Activated naive CD4-positive, alpha-beta T cell treated with anti-CD3 and anti-CD28 coated beads, Interleukin-2, amount 50 U/mL, for 24 hours (primary cell): ENCODE measurements around the gene DOK7.

Source experiments
- H3K27ac Mint-ChIP-seq: one replicate; pipeline ENCODE4 v1.8.0; 2021; ENCODE audit warnings: mild to moderate bottlenecking, mixed read lengths
- H3K27me3 Mint-ChIP-seq: one replicate; pipeline ENCODE4 v1.8.0; 2021; ENCODE audit warnings: mixed read lengths
- H3K36me3 Mint-ChIP-seq: one replicate; pipeline ENCODE4 v1.8.0; 2021; ENCODE audit warnings: mixed read lengths
- H3K4me1 Mint-ChIP-seq: one replicate; pipeline ENCODE4 v1.8.0; 2021; ENCODE audit warnings: mixed read lengths
- H3K4me3 Mint-ChIP-seq: one replicate; pipeline ENCODE4 v1.8.0; 2021; ENCODE audit warnings: mild to moderate bottlenecking, mixed read lengths
- H3K9me3 Mint-ChIP-seq: one replicate; pipeline ENCODE4 v1.8.0; 2021; ENCODE audit warnings: mixed read lengths

Gene DOK7

DNA sequence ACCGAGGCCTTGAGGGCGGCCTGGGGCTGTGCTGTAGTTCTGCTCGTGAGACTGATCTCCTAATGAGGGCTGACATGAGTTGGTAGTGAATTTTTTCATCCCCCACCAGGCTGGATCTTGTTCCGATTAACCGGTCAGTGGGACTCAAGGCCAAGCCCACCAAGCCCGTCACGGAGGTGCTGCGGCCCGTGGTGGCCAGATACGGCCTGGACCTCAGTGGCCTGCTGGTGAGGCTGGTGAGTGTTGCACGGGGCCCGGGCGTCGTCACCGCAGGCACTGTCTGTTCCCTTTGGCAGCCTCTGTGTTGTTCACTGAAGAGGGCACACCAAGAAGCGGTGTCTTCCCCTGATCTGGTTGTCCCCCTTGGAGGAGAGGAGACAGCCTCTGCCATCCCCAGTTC, 39.7 kb upstream of the DOK7 start:
- Mint-ChIP-seq H3K27ac (no peak overlapping the region), H3K27me3 (no peaks in the 10 kb centered on the region), H3K4me3 (no peak overlapping the region), H3K9me3 (no peaks in the 10 kb centered on the region), H3K36me3 (no peaks in the 10 kb centered on the region), H3K4me1 (no peaks in the 10 kb centered on the region)

DNA sequence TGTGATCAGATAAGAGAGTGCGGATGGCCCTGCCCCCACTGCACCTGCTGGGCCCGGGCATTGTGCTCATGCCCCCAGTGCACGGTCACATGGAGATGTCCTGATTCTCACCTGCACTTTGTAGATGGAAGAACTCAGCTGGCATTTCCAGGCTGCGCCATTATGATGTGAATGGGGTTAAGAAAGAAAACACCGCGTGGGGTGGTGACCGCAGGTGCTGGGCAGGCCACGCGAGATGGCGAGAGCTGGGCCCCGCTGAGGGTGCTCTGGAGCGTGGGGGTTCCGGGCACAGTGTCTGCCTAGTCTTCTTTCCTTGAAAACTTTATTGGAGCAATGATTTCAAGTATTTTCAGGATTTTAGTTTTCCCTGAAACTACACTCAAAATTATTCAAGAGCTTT, 39.2 kb upstream of the DOK7 start:
- Mint-ChIP-seq H3K36me3 (no peaks in the 10 kb centered on the region), H3K27ac (no peak overlapping the region), H3K9me3 (no peaks in the 10 kb centered on the region), H3K4me3 (no peak overlapping the region), H3K4me1 (no peaks in the 10 kb centered on the region), H3K27me3 (no peaks in the 10 kb centered on the region)

DNA sequence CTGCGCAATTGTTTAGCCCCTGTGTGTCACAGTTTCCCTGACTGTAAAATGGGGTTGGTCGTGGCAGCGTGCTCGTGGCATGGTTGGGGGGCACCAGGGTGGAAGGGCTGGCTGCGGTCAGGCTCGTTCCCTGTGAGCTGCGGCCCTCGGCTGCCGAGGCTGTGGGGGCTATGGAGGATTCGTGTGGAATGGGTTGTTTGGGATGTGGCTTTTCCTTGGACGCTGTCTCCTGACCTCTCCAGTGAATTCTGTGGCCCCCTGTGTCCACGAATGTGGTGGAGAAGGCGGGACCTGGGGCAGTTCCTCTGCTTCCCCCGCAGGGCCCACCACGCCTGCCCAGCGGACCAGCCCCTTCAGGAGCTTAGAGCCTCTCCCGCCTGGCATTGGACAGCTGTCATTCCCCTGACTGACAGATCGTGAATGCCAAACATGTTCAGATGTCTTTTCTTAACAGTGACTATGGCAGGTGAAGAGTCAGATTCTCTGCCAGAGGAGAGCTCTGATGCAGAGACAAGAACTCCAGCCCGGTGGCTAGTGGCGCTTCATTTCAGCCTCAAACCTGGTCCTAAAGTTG, 38.5 kb upstream of the DOK7 start:
- H3K9me3 Mint-ChIP-seq: no peaks in the 10 kb centered on the region
- no peaks in the 10 kb centered on the region for H3K27me3 Mint-ChIP-seq
- no peak overlapping the region for H3K4me3 Mint-ChIP-seq
- H3K4me1 Mint-ChIP-seq: no peaks in the 10 kb centered on the region
- no peak overlapping the region for H3K27ac Mint-ChIP-seq
- no peaks in the 10 kb centered on the region for H3K36me3 Mint-ChIP-seq

DNA sequence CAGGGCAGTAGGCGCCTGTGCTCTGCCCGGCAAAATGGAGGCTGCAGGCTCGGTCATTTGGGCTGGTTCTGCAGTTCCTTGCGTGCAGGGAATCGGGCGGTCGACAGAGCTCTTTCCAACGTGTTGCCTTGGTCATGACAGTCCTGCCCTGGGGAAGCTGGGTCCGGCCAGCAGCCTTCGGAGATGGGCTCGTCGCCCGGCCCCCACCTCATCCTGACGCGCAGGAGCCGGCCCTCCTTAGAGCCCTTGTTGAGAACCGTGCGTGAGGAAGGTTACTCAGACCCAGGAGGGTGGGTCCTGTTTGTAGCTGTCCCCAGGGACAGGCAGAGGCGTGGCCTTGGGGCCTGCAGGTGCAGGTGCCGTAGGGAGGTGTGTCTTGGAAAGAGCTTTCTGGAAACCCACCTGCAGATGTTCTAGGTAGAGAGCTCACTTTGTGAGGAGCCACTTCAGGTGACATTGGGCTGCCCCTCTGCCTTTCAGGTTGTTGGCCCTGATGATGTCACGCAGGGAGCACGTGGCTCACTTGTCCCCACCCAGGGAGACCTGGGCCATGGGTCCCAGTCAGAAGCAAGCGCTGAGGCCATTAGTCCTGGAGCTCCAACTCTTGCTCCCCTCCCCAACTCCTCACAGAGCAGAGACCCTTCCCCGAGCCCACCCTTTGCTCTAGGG, 36.5 kb upstream of the DOK7 start:
- Mint-ChIP-seq H3K4me3 (no peak overlapping the region), H3K4me1 (no peaks in the 10 kb centered on the region), H3K9me3 (no peaks in the 10 kb centered on the region), H3K27ac (no peak overlapping the region), H3K36me3 (no peaks in the 10 kb centered on the region), H3K27me3 (no peaks in the 10 kb centered on the region)

DNA sequence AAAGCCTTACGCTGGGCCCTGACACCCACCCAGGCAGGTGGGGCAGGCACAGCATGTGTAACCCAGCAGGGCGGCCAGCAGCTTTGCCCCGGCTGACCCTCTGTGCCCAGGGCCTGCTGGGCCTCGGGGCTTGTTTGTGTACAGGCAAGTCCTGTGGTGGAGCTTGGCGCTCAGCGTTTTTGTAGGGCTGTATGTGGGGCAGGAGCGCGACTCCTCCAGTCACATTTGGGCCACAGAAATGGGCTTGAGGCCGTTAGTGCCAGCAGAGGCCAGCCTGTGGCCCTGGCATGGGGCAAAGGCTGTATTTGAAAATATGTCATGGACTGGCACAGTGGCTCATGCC, 36.0 kb upstream of the DOK7 start:
- Mint-ChIP-seq H3K36me3 (no peaks in the 10 kb centered on the region), H3K27ac (no peak overlapping the region), H3K9me3 (no peaks in the 10 kb centered on the region), H3K4me1 (no peaks in the 10 kb centered on the region), H3K4me3 (no peak overlapping the region), H3K27me3 (no peaks in the 10 kb centered on the region)

DNA sequence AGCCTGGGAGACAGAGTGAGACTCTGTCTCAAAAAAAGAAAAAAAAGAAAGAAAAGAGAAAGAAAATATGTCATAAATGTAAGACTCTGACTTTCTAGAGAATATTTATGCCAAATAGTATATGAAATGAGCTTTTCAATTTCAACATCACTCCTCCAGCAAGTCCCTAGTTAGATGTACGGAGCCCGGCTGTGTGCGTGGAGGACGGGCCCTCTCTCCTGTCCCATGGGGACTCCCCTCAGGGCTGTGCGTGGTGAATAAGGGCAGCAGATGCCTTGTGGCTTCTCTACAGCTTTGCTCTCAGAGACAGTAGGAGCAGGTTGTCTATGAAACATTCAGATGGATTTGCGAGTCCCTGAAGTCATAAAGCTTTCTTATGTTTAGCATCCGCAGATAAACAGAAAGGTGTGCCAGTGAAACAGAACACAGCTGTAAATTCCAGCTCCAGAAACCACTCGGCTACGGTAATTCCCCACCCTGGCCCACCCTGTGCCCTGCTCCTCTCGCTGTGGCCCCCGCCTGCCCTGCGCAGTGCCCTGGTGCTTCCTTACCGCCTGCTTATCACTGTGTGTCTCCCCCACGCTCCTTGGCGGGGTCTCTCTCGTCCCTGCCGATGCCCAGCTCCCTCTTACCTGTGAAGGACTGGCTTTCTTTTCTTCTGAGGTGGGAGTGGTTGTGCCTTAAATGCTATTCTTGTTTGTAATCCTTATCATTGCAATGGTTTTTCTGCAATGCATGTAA, 35.2 kb upstream of the DOK7 start:
- Mint-ChIP-seq H3K27ac (no peak overlapping the region), H3K4me1 (no peaks in the 10 kb centered on the region), H3K9me3 (no peaks in the 10 kb centered on the region), H3K4me3 (no peak overlapping the region), H3K27me3 (no peaks in the 10 kb centered on the region), H3K36me3 (no peaks in the 10 kb centered on the region)

DNA sequence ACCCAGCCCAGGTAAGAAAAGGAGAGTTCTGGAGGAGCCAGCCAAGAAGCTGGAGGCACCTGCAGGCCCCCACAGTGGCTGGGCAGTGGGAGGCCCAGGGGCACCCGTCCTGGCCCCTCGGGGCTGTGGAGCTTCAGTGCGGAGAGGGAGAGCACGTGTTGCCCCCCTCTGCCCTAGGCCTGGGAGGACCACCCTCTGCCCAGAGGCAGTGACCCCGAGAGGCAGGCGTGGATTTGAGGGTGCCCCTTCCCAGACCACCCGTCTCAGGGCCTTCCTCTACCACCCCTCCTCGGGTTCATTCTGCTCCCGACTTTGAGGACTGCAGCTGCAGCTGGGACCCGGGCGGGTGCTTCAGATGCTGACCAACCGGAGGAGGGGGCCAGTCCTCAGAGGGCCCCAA, 33.5 kb upstream of the DOK7 start:
- H3K9me3 Mint-ChIP-seq: no peaks in the 10 kb centered on the region
- H3K27ac Mint-ChIP-seq: no peak overlapping the region
- H3K4me3 Mint-ChIP-seq: no peak overlapping the region
- H3K4me1 Mint-ChIP-seq: no peaks in the 10 kb centered on the region
- no peaks in the 10 kb centered on the region for H3K27me3 Mint-ChIP-seq
- H3K36me3 Mint-ChIP-seq: no peaks in the 10 kb centered on the region

DNA sequence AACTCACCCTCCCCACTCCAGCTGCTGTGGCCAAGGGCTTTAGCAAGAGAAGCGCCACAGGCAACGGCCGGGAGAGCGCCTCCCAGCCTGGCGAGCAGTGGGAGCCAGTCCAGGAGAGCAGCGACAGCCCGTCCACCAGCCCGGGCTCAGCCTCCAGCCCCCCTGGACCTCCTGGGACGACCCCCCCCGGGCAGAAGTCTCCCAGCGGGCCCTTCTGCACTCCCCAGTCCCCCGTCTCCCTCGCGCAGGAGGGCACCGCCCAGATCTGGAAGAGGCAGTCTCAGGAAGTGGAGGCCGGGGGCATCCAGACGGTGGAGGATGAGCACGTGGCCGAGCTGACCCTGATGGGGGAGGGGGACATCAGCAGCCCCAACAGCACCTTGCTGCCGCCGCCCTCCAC, 32.6 kb upstream of the DOK7 start:
- H3K4me3 Mint-ChIP-seq: no peak overlapping the region
- H3K9me3 Mint-ChIP-seq: no peaks in the 10 kb centered on the region
- no peaks in the 10 kb centered on the region for H3K4me1 Mint-ChIP-seq
- no peak overlapping the region for H3K27ac Mint-ChIP-seq
- no peaks in the 10 kb centered on the region for H3K36me3 Mint-ChIP-seq
- H3K27me3 Mint-ChIP-seq: no peaks in the 10 kb centered on the region

DNA sequence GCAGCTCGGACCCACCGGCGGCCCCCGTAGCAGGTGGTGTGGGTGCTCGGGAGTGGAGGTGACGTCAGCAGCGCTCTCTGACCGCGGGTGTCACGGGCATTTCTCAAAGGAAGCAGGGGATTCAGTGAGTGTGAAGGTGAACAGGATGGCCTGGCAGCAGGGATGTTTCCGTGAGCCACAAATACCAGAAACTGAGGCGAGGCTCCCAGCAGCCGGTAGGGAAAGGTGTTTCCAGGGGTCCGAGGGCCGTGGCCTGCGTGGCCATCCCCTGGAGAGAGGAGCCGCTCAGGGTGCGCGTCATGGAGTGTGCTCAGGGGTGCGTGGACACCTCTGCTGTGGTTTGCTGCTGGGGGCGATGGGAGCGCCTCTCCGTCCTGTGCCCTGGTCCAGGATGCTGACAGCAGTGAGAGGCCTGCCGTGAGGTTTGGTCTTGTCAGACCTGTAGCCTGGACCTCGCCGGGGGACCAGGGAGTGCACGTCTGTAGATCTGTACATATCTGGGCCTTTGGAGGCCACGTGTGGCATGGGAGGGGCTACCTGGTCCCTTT, 31.6 kb upstream of the DOK7 start:
- no peaks in the 10 kb centered on the region for H3K36me3 Mint-ChIP-seq
- H3K27ac Mint-ChIP-seq: no peak overlapping the region
- no peak overlapping the region for H3K4me3 Mint-ChIP-seq
- H3K9me3 Mint-ChIP-seq: no peaks in the 10 kb centered on the region
- H3K27me3 Mint-ChIP-seq: no peaks in the 10 kb centered on the region
- H3K4me1 Mint-ChIP-seq: no peaks in the 10 kb centered on the region

DNA sequence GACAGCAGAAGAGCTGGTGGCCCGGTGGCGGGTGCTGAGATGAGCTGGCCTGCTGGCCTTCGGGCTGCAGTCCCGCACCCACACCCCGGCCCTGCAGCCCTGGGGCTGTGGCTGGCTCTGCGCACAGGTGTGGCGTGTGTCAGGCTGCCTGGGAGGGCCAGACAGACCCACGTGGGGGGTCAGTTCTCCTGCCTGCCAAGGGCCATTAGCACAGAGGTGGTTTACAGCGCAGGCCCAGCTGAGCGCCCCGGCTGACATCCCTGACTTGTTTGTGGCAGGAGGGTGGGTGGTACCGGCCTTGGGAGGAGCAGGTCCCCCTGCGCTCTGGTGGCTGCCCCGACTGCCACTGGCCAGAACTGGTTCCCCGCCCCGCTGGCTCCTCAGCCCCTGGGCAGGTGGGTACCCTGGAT, 30.7 kb upstream of the DOK7 start:
- H3K27ac Mint-ChIP-seq: no peak overlapping the region
- H3K4me1 Mint-ChIP-seq: no peaks in the 10 kb centered on the region
- no peaks in the 10 kb centered on the region for H3K36me3 Mint-ChIP-seq
- no peaks in the 10 kb centered on the region for H3K9me3 Mint-ChIP-seq
- H3K27me3 Mint-ChIP-seq: no peaks in the 10 kb centered on the region
- H3K4me3 Mint-ChIP-seq: no peak overlapping the region

DNA sequence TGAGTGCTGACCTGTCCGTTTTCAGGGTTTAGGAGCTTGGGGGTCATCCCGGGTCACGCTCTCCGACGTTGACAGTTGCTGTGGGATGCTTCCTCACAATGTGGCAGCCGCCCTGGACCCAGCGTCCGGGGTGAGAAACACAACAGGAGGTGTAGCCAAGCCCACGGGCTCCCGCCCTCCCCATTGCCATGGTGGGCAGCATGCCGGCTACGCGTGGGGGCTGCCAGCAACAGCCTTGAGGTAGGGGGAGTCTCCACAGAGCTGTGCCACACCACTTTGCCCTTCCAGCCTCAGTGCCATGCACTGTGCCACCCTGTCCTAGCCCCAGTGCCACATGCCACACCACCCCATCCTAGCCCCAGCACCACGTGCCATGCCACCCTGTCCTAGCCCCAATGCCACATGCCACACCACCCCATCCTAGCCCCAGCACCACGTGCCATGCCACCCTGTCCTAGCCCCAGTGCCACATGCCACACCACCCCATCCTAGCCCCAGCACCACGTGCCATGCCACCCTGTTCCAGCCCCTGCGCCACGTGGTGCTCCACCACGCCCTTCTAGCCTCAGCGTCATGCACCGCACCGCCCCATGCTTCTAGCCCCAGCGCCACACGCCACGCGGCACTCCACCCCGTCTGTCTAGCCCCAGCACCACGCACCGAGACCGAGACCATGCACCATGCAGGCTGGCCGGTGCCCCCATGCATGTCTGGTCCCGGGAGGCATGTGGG, 29.8 kb upstream of the DOK7 start:
- Mint-ChIP-seq H3K27me3 (no peaks in the 10 kb centered on the region), H3K36me3 (no peaks in the 10 kb centered on the region), H3K4me3 (no peak overlapping the region), H3K27ac (no peak overlapping the region), H3K4me1 (no peaks in the 10 kb centered on the region), H3K9me3 (no peaks in the 10 kb centered on the region)

DNA sequence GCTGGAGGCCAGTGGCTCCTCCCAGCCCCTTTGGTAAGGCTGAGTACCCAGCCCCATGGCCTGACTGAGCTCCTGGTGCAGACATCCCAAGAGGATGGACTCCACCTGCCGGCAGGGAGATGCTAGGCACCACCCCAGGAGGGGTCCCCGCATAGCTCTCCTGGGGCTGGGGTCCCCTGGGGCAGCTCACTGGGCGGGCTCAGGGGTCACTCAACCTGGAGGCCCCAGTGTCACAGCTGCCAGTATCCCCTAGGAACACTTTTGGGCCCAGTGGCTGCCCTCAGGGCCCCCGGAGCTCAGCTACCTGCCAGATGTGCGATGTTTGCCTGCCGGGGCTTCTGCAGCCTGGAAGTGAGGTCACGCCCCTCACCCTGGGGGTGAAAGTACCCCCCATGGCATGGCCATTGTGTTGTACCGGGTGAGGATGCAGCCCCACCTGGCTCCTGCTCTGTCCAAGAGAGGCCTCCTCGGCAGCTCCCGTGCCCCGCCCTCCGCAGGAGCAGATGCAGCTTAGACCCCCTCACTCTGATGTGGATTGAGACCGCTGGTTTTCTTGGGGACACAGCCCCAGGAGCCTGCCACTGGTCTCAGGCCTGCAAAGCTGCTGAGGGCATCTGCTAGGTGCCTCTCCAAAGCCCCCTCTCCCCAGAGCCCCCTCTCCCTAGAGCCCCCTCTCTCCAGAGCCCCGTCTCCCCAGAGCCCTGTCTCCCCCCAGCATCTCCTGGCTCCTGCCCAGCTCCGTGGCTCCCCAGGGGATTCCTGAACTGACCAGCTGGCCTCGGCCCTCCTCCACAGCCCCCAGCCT, 28.0 kb upstream of the DOK7 start:
- no peak overlapping the region for H3K27ac Mint-ChIP-seq
- no peaks in the 10 kb centered on the region for H3K9me3 Mint-ChIP-seq
- H3K36me3 Mint-ChIP-seq: no peaks in the 10 kb centered on the region
- no peaks in the 10 kb centered on the region for H3K4me1 Mint-ChIP-seq
- H3K27me3 Mint-ChIP-seq: no peaks in the 10 kb centered on the region
- no peak overlapping the region for H3K4me3 Mint-ChIP-seq

DNA sequence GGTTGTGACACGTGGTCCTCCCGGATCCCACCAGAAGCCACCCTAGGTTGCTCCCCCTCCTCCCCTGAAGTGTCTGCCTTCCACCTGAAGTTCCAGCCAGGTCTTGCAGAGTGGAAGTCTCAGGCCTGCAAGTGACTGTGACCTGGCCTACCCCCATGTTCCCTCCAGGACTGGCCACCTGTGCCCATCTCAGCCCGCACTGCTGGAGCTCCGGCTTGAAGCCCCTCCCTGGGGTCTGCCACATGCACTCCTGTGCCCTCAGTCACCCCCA, 27.5 kb upstream of the DOK7 start:
- Mint-ChIP-seq H3K4me1 (no peaks in the 10 kb centered on the region), H3K27ac (no peak overlapping the region), H3K27me3 (no peaks in the 10 kb centered on the region), H3K36me3 (no peaks in the 10 kb centered on the region), H3K4me3 (no peak overlapping the region), H3K9me3 (no peaks in the 10 kb centered on the region)

DNA sequence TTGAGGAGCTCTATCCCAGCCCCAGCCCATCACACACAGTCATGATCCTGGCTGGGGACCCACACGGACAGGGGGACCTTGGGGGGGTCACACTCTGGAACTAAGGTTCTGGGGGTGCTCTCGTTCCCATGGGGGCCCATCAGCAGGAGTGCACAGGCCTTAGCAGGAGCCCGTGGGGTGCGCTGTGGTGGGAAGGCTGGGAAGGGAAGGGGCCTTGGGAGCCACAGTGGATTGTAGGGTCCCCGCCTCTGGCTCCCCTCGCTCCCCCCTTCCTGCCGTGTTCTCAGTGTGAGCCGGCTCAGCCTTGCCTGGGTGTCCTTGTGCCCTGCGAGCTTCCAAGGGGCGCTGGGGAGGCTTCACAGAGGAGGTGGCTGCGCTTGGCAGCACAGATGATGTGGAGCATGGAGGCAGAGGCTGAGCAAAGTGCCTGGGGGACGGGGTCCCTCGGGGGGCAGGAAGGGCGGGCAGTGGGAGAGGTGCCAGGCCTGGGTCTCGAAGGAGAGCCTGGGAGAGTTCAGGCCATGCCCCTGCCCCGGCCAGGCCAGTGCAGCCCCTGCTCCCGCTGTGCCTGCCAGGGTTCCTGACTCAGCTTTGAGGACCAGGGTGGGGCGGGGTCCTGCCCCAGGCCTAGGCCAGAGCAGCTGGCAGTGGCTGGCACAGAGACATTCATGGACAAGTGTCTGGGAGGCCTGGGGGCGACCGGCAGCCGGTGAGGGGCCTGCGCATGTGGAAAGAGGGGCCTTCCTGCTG, 26.9 kb upstream of the DOK7 start:
- Mint-ChIP-seq H3K27me3 (no peaks in the 10 kb centered on the region), H3K4me3 (no peak overlapping the region)

More for the DNA sequence above, 26.9 kb upstream of the DOK7 start:
- Mint-ChIP-seq H3K27ac (no peak overlapping the region), H3K36me3 (no peaks in the 10 kb centered on the region), H3K4me1 (no peaks in the 10 kb centered on the region), H3K9me3 (no peaks in the 10 kb centered on the region)
